HG02884 (cell line): Measurements from ENCODE around the gene PGK1.
A peak's percentile ranks its signal among the peaks of the same experiment; 100 is the strongest.
"Not testable (repeated sequence)": the region's sequence is repeated elsewhere in the genome, so short reads cannot be mapped to it uniquely, and the experiment has no call there.

Experiments used
- ATAC-seq: cut with Tn5 transposase; IDR thresholded peaks from one replicate; pipeline ENCODE4 v1.9.1; 2021; ENCODE audit warnings: mild to moderate bottlenecking, moderate library complexity; ENCODE audit not compliant: unreplicated experiment

PGK1 gene

GRCh38 chrX:78111140-78111931 lies 7.3 kb downstream of the PGK1 start:
- no peak for ATAC-seq

- ATAC-seq: no peak
These were observed 12.3 kb downstream of the PGK1 start for GRCh38 chrX:78116365-78116764.

GRCh38 chrX:78116766-78117165 lies 12.7 kb downstream of the PGK1 start:
- no peak for ATAC-seq

GRCh38 chrX:78118628-78119027 lies 14.6 kb downstream of the PGK1 start:
- ATAC-seq: no peak

GRCh38 chrX:78119521-78120227 lies 15.6 kb downstream of the PGK1 start:
- no peak for ATAC-seq

- ATAC-seq: no peak
These were observed 19.1 kb downstream of the PGK1 start for GRCh38 chrX:78123190-78123589.

- ATAC-seq: no peak
These were observed 20.3 kb downstream of the PGK1 start for GRCh38 chrX:78124307-78124706.

- no peak for ATAC-seq
These were observed 21.1 kb downstream of the PGK1 start for GRCh38 chrX:78125148-78125547.

- ATAC-seq: not testable (repeated sequence)
These were observed 21.7 kb downstream of the PGK1 start for GRCh38 chrX:78125781-78126180.

GRCh38 chrX:78129714-78130113 lies 25.7 kb downstream of the PGK1 start:
- ATAC-seq: no peak

GRCh38 chrX:78130396-78130795 lies 26.3 kb downstream of the PGK1 start:
- no peak for ATAC-seq

GRCh38 chrX:78131117-78131516 lies 27.1 kb downstream of the PGK1 start:
- ATAC-seq: no peak

- no peak for ATAC-seq
These were observed 29.4 kb downstream of the PGK1 start for GRCh38 chrX:78133238-78133960.

- peak; percentile 98 for ATAC-seq
These were observed 35.4 kb downstream of the PGK1 start, which contains the start of gene TAF9B for GRCh38 chrX:78139160-78140123. Gene TAF9B (minus strand): TSS chrX:78139650. CDS start chrX:78139611, 39 bp downstream.

- ATAC-seq: no peak
These were observed 36.2 kb downstream of the PGK1 start for GRCh38 chrX:78140206-78140605.

GRCh38 chrX:78147002-78147540 lies 43.0 kb downstream of the PGK1 start:
- not testable (repeated sequence) for ATAC-seq

GRCh38 chrX:78157373-78157772 lies 53.3 kb downstream of the PGK1 start:
- ATAC-seq: not testable (repeated sequence)

GRCh38 chrX:78157846-78158245 lies 53.8 kb downstream of the PGK1 start:
- ATAC-seq: not testable (repeated sequence)

GRCh38 chrX:78160711-78161110 lies 56.7 kb downstream of the PGK1 start:
- not testable (repeated sequence) for ATAC-seq

- ATAC-seq: not testable (repeated sequence)
These were observed 59.1 kb downstream of the PGK1 start for GRCh38 chrX:78163175-78163574.
